G401.6 (cell line): Measurements from ENCODE around the gene CCT7.

Experiments used
- FAIRE-seq: peaks from 2 replicates; lab custom pipeline; 2012; peaks lifted over from hg19 to GRCh38; lab: Jason Lieb, UNC

The CCT7 gene

DNA sequence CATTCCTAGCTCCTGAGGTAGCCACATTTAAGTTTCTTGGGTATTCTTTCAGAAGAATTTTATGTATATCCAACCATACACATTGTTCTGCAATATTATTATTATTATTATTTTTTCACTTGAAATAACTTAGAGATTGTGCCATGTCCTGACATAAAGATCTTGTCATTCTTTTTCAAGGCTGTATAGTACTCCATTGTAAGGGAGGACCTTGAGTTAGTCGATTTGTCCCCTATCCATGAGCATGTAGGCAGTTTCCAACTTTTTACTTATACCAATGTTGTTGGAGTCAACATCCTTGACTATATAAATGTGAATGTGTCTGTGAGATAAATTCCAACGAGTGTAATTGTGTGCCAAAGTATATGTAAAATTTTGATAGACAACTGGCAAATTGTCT is 60.1 kb downstream of the CCT7 start:
- FAIRE-seq, result no peak

- no peak for FAIRE-seq
Measured at GRCh38 chr2:73295751-73296400, 61.8 kb downstream of the CCT7 start.

- no peak for FAIRE-seq
Measured at GRCh38 chr2:73297151-73297559, 63.0 kb downstream of the CCT7 start.

DNA sequence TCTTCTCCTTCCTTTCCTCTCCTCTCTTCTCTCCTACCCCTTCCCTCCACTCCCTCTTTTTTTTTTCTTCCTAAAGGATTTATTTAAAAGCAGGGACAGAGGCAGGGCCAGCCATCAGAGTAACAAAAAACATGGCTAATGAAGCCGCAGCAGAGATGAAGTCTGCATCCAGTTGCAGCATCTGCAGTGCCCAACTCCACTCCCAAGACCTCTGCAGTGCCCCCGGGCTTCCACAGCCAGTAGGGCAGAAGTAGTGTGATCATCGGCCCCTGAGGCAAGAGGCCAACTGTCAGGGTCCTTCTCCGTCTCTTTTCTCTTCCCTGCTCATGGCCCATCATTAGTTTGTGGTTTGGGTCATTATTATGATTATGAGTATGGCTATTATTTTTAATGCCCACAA is 63.5 kb downstream of the CCT7 start:
- FAIRE-seq, result no peak

- FAIRE-seq, result no peak
Measured at GRCh38 chr2:73300926-73301325, 66.8 kb downstream of the CCT7 start.

GRCh38 chr2:73301636-73302035 is 67.5 kb downstream of the CCT7 start:
- FAIRE-seq, result no peak
